Common myeloid progenitor, CD34-positive (primary cell): Measurements from ENCODE around the gene TSC22D2.

ENCODE experiments used
- CTCF ChIA-PET: fragments of 350-600 bp; sonication (Branson Sonifier 250); formaldehyde crosslinking; loops from one replicate; lab custom pipeline; 2021; ENCODE audit warnings: antibody characterized with exemption; lab: Charles Lee
- POLR2A ChIA-PET: fragments of 350-600 bp; sonication (Branson Sonifier 250); formaldehyde crosslinking; loops from one replicate; lab custom pipeline; 2021; ENCODE audit warnings: antibody characterized with exemption; lab: Charles Lee
- DNase-seq, 3 donors: peaks; one replicate each; pipeline versions ENCODE4 v3.0.0 to v3.0.0-alpha.2; 2013
- H3K27ac ChIP-seq, 2 experiments: 1 replicate in 1 of 2; 2 replicates in 1 of 2; pipeline ENCODE4 v1.7.0; 2013; ENCODE audit warnings: inconsistent platforms in 2 of 2, low read length in 2 of 2, mild to moderate bottlenecking in 2 of 2, low read depth in 1 of 2, moderate library complexity in 1 of 2; ENCODE audit not compliant: severe bottlenecking in 2 of 2, insufficient read depth in 1 of 2, poor library complexity in 1 of 2
- H3K27me3 ChIP-seq, 5 experiments: replicated peaks in 2 of 5; 1 replicate in 3 of 5; 2 replicates in 2 of 5; pipeline versions ENCODE4 v1.6.1 to v1.7.0; 2013; ENCODE audit warnings: low read length in 4 of 5, mild to moderate bottlenecking in 2 of 5, moderate library complexity in 2 of 5, inconsistent platforms in 1 of 5; ENCODE audit not compliant: insufficient read depth in 5 of 5, control insufficient read depth in 4 of 5
- H3K36me3 ChIP-seq, 4 experiments: 1 replicate in 2 of 4; 2 replicates in 2 of 4; pipeline versions ENCODE4 v1.6.1 to v1.7.0; 2013; ENCODE audit warnings: low read length in 3 of 4, control low read depth in 1 of 4, mild to moderate bottlenecking in 1 of 4; ENCODE audit not compliant: control insufficient read depth in 4 of 4, insufficient read depth in 4 of 4
- H3K4me1 ChIP-seq, 4 experiments: 1 replicate in 3 of 4; 2 replicates in 1 of 4; pipeline versions ENCODE4 v1.6.1 to v1.7.1; 2013; ENCODE audit warnings: low read length in 3 of 4, mild to moderate bottlenecking in 3 of 4, control low read depth in 1 of 4, inconsistent platforms in 1 of 4, moderate library complexity in 1 of 4; ENCODE audit not compliant: control insufficient read depth in 4 of 4, insufficient read depth in 4 of 4; ENCODE audit errors: control extremely low read depth in 1 of 4
- H3K4me3 ChIP-seq, 7 experiments: 1 replicate in 4 of 7; 2 replicates in 3 of 7; pipeline versions ENCODE4 v1.5.1 to v1.7.0; 2013; ENCODE audit warnings: mild to moderate bottlenecking in 7 of 7, low read length in 6 of 7, moderate library complexity in 6 of 7, inconsistent platforms in 2 of 7, low read depth in 2 of 7, control low read depth in 1 of 7; ENCODE audit not compliant: insufficient read depth in 4 of 7, control insufficient read depth in 1 of 7; ENCODE audit errors: extremely low read depth in 1 of 7
- H3K9me3 ChIP-seq, 5 experiments: 1 replicate in 4 of 5; 2 replicates in 1 of 5; pipeline versions ENCODE4 v1.6.1 to v1.7.1; 2013; ENCODE audit warnings: low read length in 4 of 5, mild to moderate bottlenecking in 2 of 5, inconsistent platforms in 1 of 5, low read depth in 1 of 5, moderate library complexity in 1 of 5; ENCODE audit not compliant: control insufficient read depth in 4 of 5, insufficient read depth in 2 of 5; ENCODE audit errors: control extremely low read depth in 1 of 5
- WGBS: methylation state at CpG from one replicate; pipeline ENCODE4 v1.1.5; 2013; ENCODE audit not compliant: insufficient coverage; 5-methylcytosine and 5-hydroxymethylcytosine counted together

TSC22D2 gene

GRCh38 chr3:150411976-150412375, 3.9 kb downstream of the TSC22D2 start:
- Histone ChIP-seq H3K4me3 (peak overlapping the region in 6 of 7 experiments; percentile 89 to 97 (median 94)), H3K36me3 (peaks cover 0 to 4% (median 0%) of the 10 kb centered on the region in 4 experiments), H3K4me1 (peaks cover 23 to 46% (median 34%) of the 10 kb centered on the region in 4 experiments), H3K9me3 (no peaks in the 10 kb centered on the region), H3K27ac (peak overlapping the region in 1 of 2 experiments; percentile 97), H3K27me3 (no peaks in the 10 kb centered on the region)
- no CpG with 5 or more reads among the region's 2 CpGs for WGBS
- ChIA-PET CTCF (interaction anchor here (0.9 to 4.5 kb wide), 10 partner anchors 8 to 182 kb away, joined by 3 to 26 read pairs (median 4); no protein-coding TSS in a partner anchor), POLR2A (interaction anchor here (0.9 kb wide), 1 partner anchor 27 kb away, joined by 3 read pairs; no protein-coding TSS in a partner anchor)
- peak in 2 of 3 donors; percentile 44 for DNase-seq

- peak overlapping the region in 1 of 2 experiments; percentile 49 for H3K27ac ChIP-seq
- H3K4me1 ChIP-seq = peaks cover 19 to 40% (median 34%) of the 10 kb centered on the region in 4 experiments
- H3K27me3 ChIP-seq = no peaks in the 10 kb centered on the region
- H3K9me3 ChIP-seq = no peaks in the 10 kb centered on the region
- WGBS = 8% methylated on average over 2 of the region's 5 CpGs
- H3K36me3 ChIP-seq = peaks cover 0 to 4% (median 1%) of the 10 kb centered on the region in 4 experiments
- peak in 2 of 3 donors; percentile 40 to 55 for DNase-seq
- H3K4me3 ChIP-seq = peak overlapping the region in 6 of 7 experiments; percentile 48 to 97 (median 92)
- POLR2A ChIA-PET = interaction anchor here (0.7 to 0.9 kb wide), 2 partner anchors 28 to 66 kb away, joined by 3 read pairs; no protein-coding TSS in a partner anchor
- CTCF ChIA-PET = interaction anchor here (0.9 to 1.8 kb wide), 6 partner anchors 8 to 183 kb away, joined by 3 to 11 read pairs (median 4); no protein-coding TSS in a partner anchor
Observed at GRCh38 chr3:150412561-150413231, 4.6 kb downstream of the TSC22D2 start.

DNA sequence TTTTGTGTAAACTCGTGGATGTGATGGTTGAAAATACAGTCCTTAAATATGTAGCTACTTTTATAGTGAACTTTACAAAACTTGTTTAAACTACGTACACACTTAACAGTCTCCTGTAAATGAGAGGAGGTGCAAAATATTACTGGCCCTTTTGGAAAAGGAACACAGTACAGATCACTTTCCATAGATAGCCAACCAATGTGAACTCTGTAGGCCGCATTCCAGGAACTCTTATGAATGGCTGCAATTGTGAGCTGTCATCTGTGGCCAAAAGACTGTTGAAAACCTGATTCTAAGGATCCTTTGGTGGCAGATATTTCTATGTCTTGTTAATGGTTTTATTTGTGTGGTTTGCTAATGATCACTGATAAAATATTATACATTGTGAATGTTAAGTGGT, 6.2 kb downstream of the TSC22D2 start:
- Histone ChIP-seq H3K9me3 (no peaks in the 10 kb centered on the region), H3K4me3 (peak overlapping the region in 4 of 7 experiments; percentile 10 to 47 (median 16)), H3K36me3 (peaks cover 0 to 4% (median 2%) of the 10 kb centered on the region in 4 experiments), H3K27me3 (no peaks in the 10 kb centered on the region), H3K27ac (no peak overlapping the region), H3K4me1 (peaks cover 19 to 40% (median 32%) of the 10 kb centered on the region in 4 experiments)
- 80% methylated on average over 1 of the region's 3 CpGs for WGBS
- ChIA-PET POLR2A (interaction anchor here (0.6 to 0.8 kb wide), 2 partner anchors 8 to 10 kb away, joined by 3 read pairs; no protein-coding TSS in a partner anchor), CTCF (no interaction called here)
- no peak for DNase-seq

- peaks cover 19 to 40% (median 29%) of the 10 kb centered on the region in 4 experiments for H3K4me1 ChIP-seq
- no peaks in the 10 kb centered on the region for H3K27me3 ChIP-seq
- WGBS = 100% methylated on average over 1 of the region's 5 CpGs
- H3K27ac ChIP-seq = no peak overlapping the region
- ChIA-PET CTCF (interaction anchor here (1.1 kb wide), 1 partner anchor 80 kb away, joined by 3 read pairs; no protein-coding TSS in a partner anchor), POLR2A (interaction anchor here (0.8 to 1.7 kb wide), 2 partner anchors 11 to 19 kb away, joined by 3 to 6 read pairs; no protein-coding TSS in a partner anchor)
- no peak for DNase-seq
- peaks cover 0 to 4% (median 2%) of the 10 kb centered on the region in 4 experiments for H3K36me3 ChIP-seq
- peak overlapping the region in 1 of 7 experiments; percentile 19 for H3K4me3 ChIP-seq
- no peaks in the 10 kb centered on the region for H3K9me3 ChIP-seq
Observed at GRCh38 chr3:150414959-150415358, 6.9 kb downstream of the TSC22D2 start.

- no peak for DNase-seq
- Histone ChIP-seq H3K4me3 (no peak overlapping the region), H3K4me1 (peaks cover 0 to 2% (median under 1%) of the 10 kb centered on the region in 4 experiments), H3K36me3 (peaks cover 3 to 10% (median 4%) of the 10 kb centered on the region in 4 experiments), H3K27me3 (no peaks in the 10 kb centered on the region), H3K27ac (no peak overlapping the region), H3K9me3 (no peaks in the 10 kb centered on the region)
- 83% methylated on average over 1 of the region's 1 CpG for WGBS
- ChIA-PET CTCF (interaction anchor here (0.9 to 3.5 kb wide), 5 partner anchors 7 to 14 kb away, joined by 3 to 19 read pairs (median 6); partner anchors contain the start of gene TSC22D2), POLR2A (interaction anchor here (1.3 kb wide), 1 partner anchor 9 kb away, joined by 5 read pairs; no protein-coding TSS in a partner anchor)
Observed at GRCh38 chr3:150419076-150419868, 11.2 kb downstream of the TSC22D2 start.

DNA sequence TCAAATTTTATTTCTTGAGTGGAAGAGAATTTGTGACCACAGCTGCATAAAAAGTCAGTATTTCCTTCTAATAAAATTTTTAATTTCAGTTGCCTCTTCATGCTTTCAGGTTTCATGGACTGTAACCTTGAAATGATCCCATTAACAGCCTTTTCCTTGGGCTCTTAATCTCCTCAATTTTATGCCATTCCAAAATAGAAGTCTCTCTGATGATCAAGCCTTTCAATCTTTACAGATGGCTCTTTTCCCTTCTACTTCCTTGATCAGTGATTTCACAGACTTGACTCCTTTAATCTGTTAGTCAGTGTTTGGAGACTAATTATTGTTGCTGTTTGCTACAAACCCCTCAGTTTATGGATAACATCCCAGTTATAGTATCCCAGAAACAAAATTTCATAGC, 11.9 kb downstream of the TSC22D2 start:
- ChIA-PET POLR2A (interaction anchor here (1.3 kb wide), 1 partner anchor 10 kb away, joined by 5 read pairs; no protein-coding TSS in a partner anchor), CTCF (interaction anchor here (0.9 to 3.5 kb wide), 3 partner anchors 8 to 11 kb away, joined by 3 to 19 read pairs (median 6); partner anchors contain the start of gene TSC22D2)
- Histone ChIP-seq H3K9me3 (no peaks in the 10 kb centered on the region), H3K4me1 (no peaks in the 10 kb centered on the region), H3K27me3 (no peaks in the 10 kb centered on the region), H3K4me3 (no peak overlapping the region), H3K27ac (no peak overlapping the region), H3K36me3 (peaks cover 3 to 10% (median 4%) of the 10 kb centered on the region in 4 experiments)
- no peak for DNase-seq
